Fibroblast of villous mesenchyme (primary cell): ENCODE measurements around the gene ITGB2. TPM values are rescaled to one million over a fixed set of nuclear protein-coding genes. Genes with fewer than 3 reads are reported as not detected.

Source experiments
- DNase-seq: peaks from one replicate; pipeline ENCODE4 v3.0.0-alpha.2; 2010; ENCODE audit warnings: low read depth
- H3K4me3 ChIP-seq: 2 replicates; pipeline ENCODE4 v1.5.1; 2011; ENCODE audit warnings: low read depth, mild to moderate bottlenecking, low read length
- CTCF ChIP-seq: IDR thresholded peaks from 2 replicates; pipeline ENCODE4 v1.5.1; 2012; ENCODE audit warnings: low read depth, mild to moderate bottlenecking, low read length; ENCODE audit not compliant: insufficient read depth
- total RNA-seq: library from RNA; depleted of rRNA; stranded (reverse); fragments of >200 nt; gene quantifications from 2 replicates; pipeline ENCODE4 v1.2.3, GENCODE V29; 2012

Gene ITGB2
- total RNA-seq, 1 donor: 0.43 TPM

GRCh38 chr21:44898851-44899767 lies 21.6 kb downstream of the ITGB2 start:
- no peak for TF ChIP-seq CTCF
- DNase-seq: no peak

GRCh38 chr21:44898011-44898488 lies 22.6 kb downstream of the ITGB2 start:
- H3K4me3 ChIP-seq: no peak overlapping the region
- DNase-seq: no peak
- TF ChIP-seq CTCF: no peak

More at GRCh38 chr21:44898851-44899767, 21.6 kb downstream of the ITGB2 start:
- no peak overlapping the region for H3K4me3 ChIP-seq

- no peak for TF ChIP-seq CTCF
- no peak overlapping the region for H3K4me3 ChIP-seq
- DNase-seq: no peak
Observed at GRCh38 chr21:44897326-44898010, 23.2 kb downstream of the ITGB2 start.

- DNase-seq: no peak
- no peak overlapping the region for H3K4me3 ChIP-seq
- no peak for TF ChIP-seq CTCF
Observed at GRCh38 chr21:44896561-44897286, 24.0 kb downstream of the ITGB2 start.

GRCh38 chr21:44895859-44896258 lies 24.8 kb downstream of the ITGB2 start:
- no peak for DNase-seq
- H3K4me3 ChIP-seq: no peak overlapping the region
- TF ChIP-seq CTCF: no peak

GRCh38 chr21:44894687-44895302 lies 25.9 kb downstream of the ITGB2 start:
- H3K4me3 ChIP-seq: no peak overlapping the region
- no peak for TF ChIP-seq CTCF
- DNase-seq: no peak
